Thoracic aorta (tissue), 2 donors: ENCODE data around the gene DLK2. TPM values are rescaled to one million over a fixed set of nuclear protein-coding genes. Genes with fewer than 3 reads are reported as not detected.
A peak's percentile ranks its signal among the peaks of the same experiment; 100 is the strongest.
"Not testable (repeated sequence)": the region's sequence is repeated elsewhere in the genome, so short reads cannot be mapped to it uniquely, and the experiment has no call there.

Experiments used
- ATAC-seq: fragments of 150-250 bp; one replicate; pipeline ENCODE4 v1.8.0; 2017; ENCODE audit warnings: low read depth; ENCODE audit not compliant: insufficient number of reproducible peaks, low FRiP score
- DNase-seq: peaks from one replicate; pipeline ENCODE4 v3.0.0-alpha.2; 2020; ENCODE audit warnings: low spot score
- H3K27ac ChIP-seq, 2 donors: fragments of 200-600 bp; sonication (generic); 1 replicate in 1 of 2; 2 replicates in 1 of 2; pipeline ENCODE4 v1.5.1; 2016; ENCODE audit warnings: mild to moderate bottlenecking in 2 of 2, moderate library complexity in 2 of 2
- H3K27me3 ChIP-seq: fragments of 200-600 bp; sonication (generic); replicated peaks from 2 replicates; pipeline ENCODE4 v1.6.0; 2016; ENCODE audit warnings: mild to moderate bottlenecking; ENCODE audit not compliant: insufficient read depth
- H3K36me3 ChIP-seq: fragments of 200-600 bp; sonication (generic); one replicate; pipeline ENCODE4 v1.5.1; 2016
- H3K4me1 ChIP-seq, 2 donors: fragments of 200-600 bp; sonication (generic); 1 replicate in 1 of 2; 2 replicates in 1 of 2; pipeline versions ENCODE4 v1.5.1 to v1.6.0; 2016; ENCODE audit warnings: low read depth in 2 of 2, mild to moderate bottlenecking in 1 of 2; ENCODE audit not compliant: control insufficient read depth in 1 of 2
- H3K4me3 ChIP-seq: fragments of 200-600 bp; sonication (generic); 2 replicates; pipeline ENCODE4 v1.5.1; 2016; ENCODE audit warnings: mild to moderate bottlenecking
- H3K9me3 ChIP-seq: fragments of 200-600 bp; sonication (generic); 2 replicates; pipeline ENCODE4 v1.5.1; 2016
- CTCF ChIP-seq: fragments of 200-600 bp; sonication (generic); IDR thresholded peaks from one replicate; pipeline ENCODE4 v1.5.1; 2019; ENCODE audit warnings: antibody characterized with exemption
- total RNA-seq, 2 donors: library from RNA; depleted of rRNA; stranded (reverse); fragments of >200 nt; gene quantifications; one replicate each; pipeline versions ENCODE4 v1.1.0 to v1.2.3, GENCODE V29; 2016

The DLK2 gene
- total RNA-seq, 2 donors from 2014 or later = not detected

GRCh38 chr6:43499028-43499815, 43.9 kb upstream of the DLK2 start:
- H3K4me1 ChIP-seq = peaks cover 17 to 46% of the 10 kb centered on the region in 2 donors
- ATAC-seq (no peak), DNase-seq (no peak)
- H3K4me3 ChIP-seq = no peak overlapping the region
- H3K36me3 ChIP-seq = peaks cover 41% of the 10 kb centered on the region
- no peaks in the 10 kb centered on the region for H3K27me3 ChIP-seq
- no peaks in the 10 kb centered on the region for H3K9me3 ChIP-seq
- peak overlapping the region; percentile 2 to 39 for H3K27ac ChIP-seq
- no peak for TF ChIP-seq CTCF

GRCh38 chr6:43498291-43498690, 42.9 kb upstream of the DLK2 start:
- peaks cover 17 to 46% of the 10 kb centered on the region in 2 donors for H3K4me1 ChIP-seq
- not testable (repeated sequence) for H3K27ac ChIP-seq, DNase-seq, ATAC-seq, H3K27me3 ChIP-seq, H3K9me3 ChIP-seq, H3K4me3 ChIP-seq
- peaks cover 34% of the 10 kb centered on the region for H3K36me3 ChIP-seq

GRCh38 chr6:43497689-43498088, 42.3 kb upstream of the DLK2 start:
- no peak for ATAC-seq
- Histone ChIP-seq H3K4me1 (peaks cover 19 to 46% of the 10 kb centered on the region in 2 donors), H3K9me3 (no peaks in the 10 kb centered on the region), H3K27ac (no peak overlapping the region), H3K27me3 (no peaks in the 10 kb centered on the region), H3K36me3 (peaks cover 29% of the 10 kb centered on the region), H3K4me3 (no peak overlapping the region)
- no peak for DNase-seq
- no peak for TF ChIP-seq CTCF

GRCh38 chr6:43497129-43497396, 41.7 kb upstream of the DLK2 start:
- TF ChIP-seq CTCF = no peak
- no peak overlapping the region for H3K27ac ChIP-seq
- H3K4me1 ChIP-seq = peaks cover 25 to 46% of the 10 kb centered on the region in 2 donors
- no peaks in the 10 kb centered on the region for H3K27me3 ChIP-seq
- H3K4me3 ChIP-seq = no peak overlapping the region
- ATAC-seq = no peak
- no peaks in the 10 kb centered on the region for H3K9me3 ChIP-seq
- DNase-seq = no peak
- H3K36me3 ChIP-seq = peaks cover 24% of the 10 kb centered on the region

- DNase-seq (no peak), ATAC-seq (no peak)
- Histone ChIP-seq H3K4me1 (peaks cover 30 to 46% of the 10 kb centered on the region in 2 donors), H3K4me3 (peak overlapping the region; percentile 21), H3K9me3 (no peaks in the 10 kb centered on the region), H3K27me3 (no peaks in the 10 kb centered on the region), H3K36me3 (peaks cover 22% of the 10 kb centered on the region), H3K27ac (peak overlapping the region; percentile 28 to 40)
- TF ChIP-seq CTCF = peak; percentile 60
Observed at GRCh38 chr6:43496370-43497128, 41.2 kb upstream of the DLK2 start.
